CD4-positive, alpha-beta T cell treated with Interleukin-17A for 4 hours (primary cell): ENCODE data around the gene AK8.
"Not testable (repeated sequence)": the region's sequence is repeated elsewhere in the genome, so short reads cannot be mapped to it uniquely, and the experiment has no call there.

ENCODE experiments used
- DNase-seq: peaks from one replicate; pipeline ENCODE4 v3.0.0-alpha.2; 2020; ENCODE audit warnings: mixed read lengths

The AK8 gene

GRCh38 chr9:132740526-132741309, 137.4 kb downstream of the AK8 start:
- no peak for DNase-seq

GRCh38 chr9:132739710-132740310, 138.3 kb downstream of the AK8 start:
- DNase-seq = no peak

- no peak for DNase-seq
Observed at GRCh38 chr9:132733260-132733815, 144.7 kb downstream of the AK8 start.

DNA sequence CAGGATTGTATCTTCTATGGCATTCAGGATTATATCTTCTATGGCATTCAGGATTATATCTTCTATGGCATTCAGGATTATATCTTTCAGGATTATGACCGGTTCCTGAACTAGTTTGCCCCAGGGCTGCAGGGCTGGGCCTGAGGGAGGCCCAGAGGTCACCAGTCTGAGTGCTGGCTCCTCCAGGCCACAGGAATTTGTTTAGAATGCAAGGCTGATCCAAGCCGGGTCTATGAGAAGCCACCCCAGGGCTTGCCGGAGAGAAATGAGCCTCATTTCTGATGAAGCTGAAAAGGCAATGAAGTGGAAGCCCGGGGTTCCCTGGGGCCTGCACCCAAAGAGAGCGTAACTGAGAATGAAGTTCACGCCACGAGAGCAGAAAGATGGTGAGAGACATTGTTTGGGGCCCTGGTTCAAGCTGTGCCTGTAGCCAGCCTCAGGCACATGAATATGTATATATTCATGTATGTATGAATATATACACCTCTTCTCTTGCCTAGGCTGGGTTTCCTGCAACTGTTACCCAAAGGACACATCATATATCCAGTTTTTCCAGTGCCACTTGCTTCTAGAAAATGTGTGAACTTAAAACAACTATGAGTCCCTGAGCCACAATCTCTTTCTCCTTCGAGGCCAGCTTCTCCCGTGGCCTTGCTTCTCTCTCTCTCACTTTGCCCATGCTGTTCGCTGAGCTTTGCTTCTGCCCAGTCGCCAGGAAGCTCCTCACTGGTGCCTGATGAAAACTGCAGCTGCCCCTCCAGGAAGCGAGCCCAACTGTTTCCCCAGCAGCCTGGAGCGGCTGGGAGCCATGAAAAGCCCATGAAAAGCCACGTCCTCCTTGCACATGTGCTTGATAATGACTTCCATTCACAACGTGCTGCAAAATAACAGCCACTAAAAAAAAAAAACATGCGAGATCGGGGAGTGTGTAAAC, 145.5 kb downstream of the AK8 start:
- DNase-seq = no peak

DNA sequence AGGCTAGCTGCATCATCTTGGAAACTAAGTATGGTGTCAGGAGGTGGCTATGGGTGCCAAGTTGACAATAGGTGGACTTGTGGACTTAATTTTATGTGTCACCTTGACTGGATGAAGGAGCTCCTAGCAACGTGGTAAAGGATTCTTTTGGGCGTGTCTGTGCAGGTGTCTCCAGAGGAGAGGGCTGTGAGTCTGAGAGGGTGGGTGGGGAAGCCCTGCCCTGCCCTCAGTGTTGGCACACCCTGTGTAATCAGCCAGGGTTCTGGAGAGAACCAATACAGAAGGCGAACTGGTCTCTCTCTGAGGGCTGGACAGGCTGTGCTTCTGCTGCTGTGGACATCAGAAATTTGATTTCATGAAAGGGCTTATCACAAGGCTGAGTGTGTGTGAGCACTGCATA, 146.9 kb downstream of the AK8 start:
- no peak for DNase-seq

- DNase-seq = no peak
Observed at GRCh38 chr9:132730054-132731033, 147.7 kb downstream of the AK8 start.

DNA sequence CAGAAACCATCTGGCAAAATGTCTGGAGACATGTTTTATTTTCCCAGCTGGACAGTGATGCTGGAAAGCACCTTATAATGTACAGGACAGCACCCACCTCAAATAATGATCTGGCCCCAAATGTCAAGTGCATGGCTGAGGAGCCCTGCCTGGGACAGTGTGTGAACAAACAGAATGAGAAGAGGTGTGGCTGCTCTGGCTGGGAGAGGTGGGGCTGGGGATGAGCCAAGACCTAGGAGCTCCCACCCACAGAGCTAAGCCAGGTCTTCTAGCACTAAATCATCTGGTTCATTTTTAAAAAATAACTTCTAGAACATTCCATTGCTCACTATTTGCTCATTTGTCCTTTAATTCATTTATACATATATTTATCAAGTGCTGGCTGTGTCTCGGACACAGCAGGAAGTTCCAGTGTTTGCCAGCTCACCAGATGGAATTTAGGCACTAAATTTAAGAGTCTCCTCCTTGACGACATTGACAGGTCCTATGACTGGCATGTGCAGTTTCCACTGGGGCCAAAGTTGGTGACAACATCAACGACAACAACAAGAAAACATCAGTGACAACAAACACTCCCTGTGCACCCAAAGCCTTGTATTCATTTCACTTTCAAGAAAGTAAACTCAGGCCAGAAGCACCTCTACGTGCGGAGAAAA, 148.7 kb downstream of the AK8 start:
- DNase-seq = no peak

GRCh38 chr9:132728497-132728896, 149.6 kb downstream of the AK8 start:
- no peak for DNase-seq

GRCh38 chr9:132728071-132728470, 150.0 kb downstream of the AK8 start:
- no peak for DNase-seq

GRCh38 chr9:132726576-132727130, 151.4 kb downstream of the AK8 start:
- no peak for DNase-seq

GRCh38 chr9:132725306-132725705, 152.8 kb downstream of the AK8 start:
- DNase-seq = no peak

- DNase-seq = no peak
Observed at GRCh38 chr9:132723809-132724208, 154.3 kb downstream of the AK8 start.

GRCh38 chr9:132722564-132723065, 155.5 kb downstream of the AK8 start:
- DNase-seq = no peak

GRCh38 chr9:132721661-132722060, 156.4 kb downstream of the AK8 start:
- no peak for DNase-seq

- DNase-seq = not testable (repeated sequence)
Observed at GRCh38 chr9:132718381-132718928, 159.6 kb downstream of the AK8 start.

DNA sequence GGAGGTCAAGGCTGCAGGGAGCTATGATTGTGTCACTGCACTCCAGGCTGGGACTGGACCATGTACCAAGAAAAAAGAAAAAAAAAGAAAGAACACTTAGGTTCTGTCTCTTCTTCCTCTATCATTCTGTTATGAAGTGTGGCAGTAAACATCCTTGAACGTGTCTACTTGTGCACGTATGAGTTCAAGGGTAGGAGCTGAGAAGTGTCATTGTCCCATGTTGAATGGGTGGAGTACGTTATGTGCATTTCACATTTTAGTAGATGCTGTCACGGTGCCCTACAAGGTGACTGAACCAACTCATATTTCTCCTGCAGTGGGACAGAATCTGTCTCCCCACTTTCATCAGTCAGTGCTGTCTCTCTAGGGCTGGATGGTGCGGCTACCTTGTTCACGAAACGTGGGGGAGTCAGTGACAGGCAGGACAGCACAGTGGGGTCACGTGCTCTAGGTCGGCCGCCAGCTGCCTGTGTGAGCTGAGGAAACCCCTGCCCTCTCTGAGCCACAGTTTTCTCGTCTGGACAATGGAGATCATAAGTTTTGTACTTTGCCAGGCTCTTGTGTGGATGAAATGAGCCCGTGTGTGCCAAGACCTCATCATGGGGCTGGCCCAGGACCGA, 160.6 kb downstream of the AK8 start:
- no peak for DNase-seq

DNA sequence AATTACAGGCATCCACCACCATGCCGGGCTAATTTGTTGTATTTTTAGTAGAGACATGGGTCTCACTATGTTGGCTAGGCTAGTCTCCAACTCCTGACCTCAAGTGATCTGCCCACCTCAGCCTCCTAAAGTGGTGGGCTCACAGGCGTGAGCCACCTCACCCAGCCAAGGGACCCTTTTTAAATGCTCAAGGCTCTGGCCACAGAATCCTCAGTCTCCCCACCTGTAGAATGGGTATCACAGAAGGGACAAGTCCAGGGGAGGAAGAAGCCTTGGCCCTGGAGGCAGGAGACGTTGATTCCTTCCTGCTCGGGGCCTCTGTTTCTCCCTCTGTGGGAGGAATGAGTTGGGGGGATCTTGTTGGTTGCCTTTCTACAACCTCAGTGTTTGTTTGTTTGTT, 162.1 kb downstream of the AK8 start:
- no peak for DNase-seq

DNA sequence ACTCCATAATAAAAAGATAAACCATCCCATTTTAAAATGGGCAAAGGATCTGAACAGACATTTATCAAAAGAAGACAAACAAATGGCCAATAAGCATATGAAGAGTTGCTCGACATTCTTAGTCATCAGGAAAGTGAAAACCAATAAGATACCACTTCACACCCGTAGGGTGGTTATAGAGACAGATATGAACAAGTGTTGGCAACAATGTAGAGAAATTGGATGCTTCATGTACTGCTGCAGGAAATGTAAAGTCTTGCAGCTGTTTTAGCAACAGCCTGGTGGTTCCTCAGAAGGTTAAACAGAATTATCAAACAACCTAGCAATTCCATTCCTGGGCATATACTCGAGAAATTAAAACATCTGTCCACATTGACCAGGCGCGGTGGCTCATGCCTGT, 165.3 kb downstream of the AK8 start:
- no peak for DNase-seq

- no peak for DNase-seq
Observed at GRCh38 chr9:132711846-132712245, 166.2 kb downstream of the AK8 start.

DNA sequence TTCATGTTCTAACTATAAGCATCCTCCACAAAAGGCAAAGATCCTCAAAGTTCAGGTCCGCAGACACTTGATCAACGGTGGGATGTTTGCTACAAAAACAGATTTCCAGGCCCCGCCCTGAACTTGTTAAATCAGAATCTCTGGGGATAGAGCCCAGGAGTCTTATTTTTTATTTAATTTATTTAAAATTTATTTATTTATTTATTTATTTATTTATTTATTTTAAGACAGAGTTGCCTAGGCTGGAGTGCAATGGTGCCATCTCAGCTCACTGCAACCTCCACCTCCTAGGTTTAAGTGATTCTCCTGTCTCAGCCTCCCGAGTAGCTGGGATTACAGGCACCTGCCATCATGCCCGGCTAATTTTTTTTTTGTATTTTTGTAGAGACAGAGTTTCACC, 166.9 kb downstream of the AK8 start:
- not testable (repeated sequence) for DNase-seq
